HepG2 (cell line): ENCODE measurements around the gene CMTM4. TPM values are rescaled to one million over a fixed set of nuclear protein-coding genes. Genes with fewer than 3 reads are reported as not detected.

Experiments used
- ATAC-seq: fragments of 200-7000 bp; cut with Tn5 transposase; 3 replicates; pipeline ENCODE4 v1.9.1; 2020; ENCODE audit warnings: mild to moderate bottlenecking, moderate library complexity
- BruUV-seq: library from RNA; stranded (reverse); fragments of 400-500 nt; replicated peaks from 2 replicates; lab custom pipeline; 2021; lab: Mats Ljungman, UMichigan
- CTCF ChIA-PET: fragments of 300-600 bp; formaldehyde crosslinking; extraction: SDS; loops from one replicate; lab custom pipeline; 2021; ENCODE audit warnings: low total read pairs, inconsistent platforms, low intra/inter-chr PET ratio; lab: Yijun Ruan, JAX
- POLR2A ChIA-PET: fragments of 350-600 bp; sonication (Branson Sonifier 250); formaldehyde crosslinking; loops from one replicate; lab custom pipeline; 2020; ENCODE audit warnings: antibody characterized with exemption, inconsistent platforms; lab: Yijun Ruan, JAX
- DNase-seq: peaks from one replicate; pipeline ENCODE4 v3.0.0-alpha.2; 2015; ENCODE audit warnings: low spot score
- FAIRE-seq: peaks from 3 replicates; lab custom pipeline; 2011; peaks lifted over from hg19 to GRCh38; lab: Jason Lieb, UNC
- H2AFZ ChIP-seq: one replicate; pipeline ENCODE4 v1.6.1; 2011; ENCODE audit warnings: low read length, inconsistent platforms
- H3K27ac ChIP-seq: fragments of 300-600 bp; 3 replicates; pipeline ENCODE4 v1.8.0; 2011; ENCODE audit warnings: mixed run types, mild to moderate bottlenecking, mixed read lengths, low read length, inconsistent platforms; ENCODE audit not compliant: insufficient read depth; ENCODE audit errors: extremely low read length
- H3K27me3 ChIP-seq, 2 experiments: fragments of 200-600 bp in 1 of 2; 2 replicates in 1 of 2; 3 replicates in 1 of 2; pipeline versions ENCODE4 v1.6.0 to v1.8.0; 2011; ENCODE audit warnings: low read length in 2 of 2, mild to moderate bottlenecking in 2 of 2, moderate library complexity in 2 of 2, inconsistent platforms in 1 of 2; ENCODE audit not compliant: insufficient read depth in 2 of 2, control insufficient read depth in 1 of 2
- H3K36me3 ChIP-seq, 2 experiments: fragments of 200-600 bp in 1 of 2; replicated peaks in 1 of 2; 2 replicates in 1 of 2; 3 replicates in 1 of 2; pipeline versions ENCODE4 v1.5.1 to v1.8.0; 2011; ENCODE audit warnings: low read length in 2 of 2, inconsistent platforms in 1 of 2; ENCODE audit not compliant: insufficient read depth in 2 of 2, control insufficient read depth in 1 of 2
- H3K4me1 ChIP-seq: 2 replicates; pipeline ENCODE4 v1.5.1; 2012; ENCODE audit warnings: low read length, inconsistent platforms; ENCODE audit not compliant: insufficient read depth
- H3K4me2 ChIP-seq: 2 replicates; pipeline ENCODE4 v1.6.0; 2011; ENCODE audit warnings: low read depth, low read length, inconsistent platforms
- H3K4me3 ChIP-seq, 3 experiments: fragments of 200-600 bp in 1 of 3; sonication (generic), shearing (Covaris generic) in 1 of 3; replicated peaks in 1 of 3; 2 replicates each; pipeline ENCODE4 v1.5.1; 2011 to 2016; ENCODE audit warnings: low read length in 3 of 3, inconsistent platforms in 2 of 3, low read depth in 2 of 3, mild to moderate bottlenecking in 2 of 3, control low read depth in 1 of 3, mixed read lengths in 1 of 3; ENCODE audit not compliant: insufficient read depth in 1 of 3
- H3K79me2 ChIP-seq: one replicate; pipeline ENCODE4 v1.6.1; 2011; ENCODE audit warnings: low read length, inconsistent platforms; ENCODE audit not compliant: insufficient read depth
- H3K9ac ChIP-seq: 2 replicates; pipeline ENCODE4 v1.6.0; 2011; ENCODE audit warnings: mild to moderate bottlenecking, low read depth, low read length, inconsistent platforms; ENCODE audit not compliant: insufficient read depth
- H3K9me3 ChIP-seq: 2 replicates; pipeline ENCODE4 v1.5.1; 2012; ENCODE audit warnings: mild to moderate bottlenecking, low read length
- H4K20me1 ChIP-seq: 2 replicates; pipeline ENCODE4 v1.6.0; 2011; ENCODE audit warnings: inconsistent platforms, mild to moderate bottlenecking, low read length, moderate library complexity; ENCODE audit not compliant: insufficient read depth
- ATF3 ChIP-seq: sonication (generic); formaldehyde crosslinking; IDR thresholded peaks from 2 replicates; pipeline ENCODE4 v1.4.0; 2020; ENCODE audit warnings: missing genetic modification reagents
- ATF6 ChIP-seq: sonication (generic); formaldehyde crosslinking; conservative IDR thresholded peaks from 2 replicates; pipeline ENCODE4 v1.4.0; 2020; ENCODE audit warnings: missing genetic modification reagents
- ETV5 ChIP-seq: IDR thresholded peaks from 2 replicates; pipeline ENCODE4 v1.6.1; 2018; ENCODE audit warnings: missing biosample characterization, missing genetic modification reagents, inconsistent platforms, borderline replicate concordance
- JUN ChIP-seq: sonication (generic); formaldehyde crosslinking; IDR thresholded peaks from 2 replicates; pipeline ENCODE4 v1.4.0; 2020; ENCODE audit warnings: mild to moderate bottlenecking, missing genetic modification reagents
- KDM4B ChIP-seq: sonication (generic); formaldehyde crosslinking; IDR thresholded peaks from 2 replicates; pipeline ENCODE4 v1.4.0; 2020; ENCODE audit warnings: missing genetic modification reagents
- KLF12 ChIP-seq: sonication (generic); formaldehyde crosslinking; IDR thresholded peaks from 2 replicates; pipeline ENCODE4 v1.4.0; 2020; ENCODE audit warnings: missing genetic modification reagents, borderline replicate concordance
- NCOA1 ChIP-seq: sonication (generic); formaldehyde crosslinking; IDR thresholded peaks from 2 replicates; pipeline ENCODE4 v1.9.0; 2021; ENCODE audit warnings: missing genetic modification reagents
- ONECUT2 ChIP-seq: sonication (generic); formaldehyde crosslinking; IDR thresholded peaks from 2 replicates; pipeline ENCODE4 v1.4.0; 2020; ENCODE audit warnings: missing genetic modification reagents
- RBM22 ChIP-seq: fragments of 200-400 bp; formaldehyde crosslinking; optimal IDR thresholded peaks from 2 replicates; pipeline ENCODE3; 2017; ENCODE audit warnings: mild to moderate bottlenecking, low read length, moderate library complexity
- RNF2 ChIP-seq: fragments of 450-650 bp; conservative IDR thresholded peaks from 2 replicates; pipeline ENCODE4 v1.6.1; 2016; ENCODE audit warnings: low read depth
- SIN3A ChIP-seq: IDR thresholded peaks from 2 replicates; pipeline ENCODE4 v1.6.1; 2011; ENCODE audit warnings: low read depth, mild to moderate bottlenecking, control low read depth, low read length, borderline replicate concordance
- SIN3B ChIP-seq: fragments of 150-350 bp; IDR thresholded peaks from 2 replicates; pipeline ENCODE4 v1.6.1; 2014; ENCODE audit warnings: low read length
- SRSF4 ChIP-seq: fragments of 200-400 bp; formaldehyde crosslinking; IDR thresholded peaks from one replicate; pipeline ENCODE4 v1.6.1; 2018; ENCODE audit warnings: mild to moderate bottlenecking, low read depth, low read length, moderate library complexity; ENCODE audit not compliant: poor library complexity, severe bottlenecking
- SUZ12 ChIP-seq: fragments of 150-350 bp; IDR thresholded peaks from 2 replicates; pipeline ENCODE4 v1.6.1; 2014; ENCODE audit warnings: low read depth, low read length
- ZNF256 ChIP-seq: sonication (generic); formaldehyde crosslinking; conservative IDR thresholded peaks from 2 replicates; pipeline ENCODE4 v1.4.0; 2020; ENCODE audit warnings: missing genetic modification reagents
- WGBS: methylation state at CpG from one replicate; pipeline ENCODE4 v1.1.6; 2017; ENCODE audit warnings: low lambda C conversion rate; 5-methylcytosine and 5-hydroxymethylcytosine counted together
- in situ Hi-C: cut with HindIII; loops from 2 replicates; pipeline ENCODE4 v1.10.0; 2017; ENCODE audit warnings: low pct_unique_long_range_greater_than_20kb; ENCODE audit not compliant: extremely low pct_ligation_motif_present
- intact Hi-C: fragments of 100-400 bp; cut with micrococcal nuclease; formaldehyde crosslinking; loops from one replicate; pipeline ENCODE4 v1.10.0; 2022; ENCODE audit not compliant: unreplicated experiment
- polyA plus RNA-seq, 8 experiments: library from polyadenylated mRNA; depleted of rRNA in 3 of 8; stranded (reverse) in 7 of 8; unstranded in 1 of 8; fragments of >200 nt; fragmentation: Illumina TruSeq in 4 of 8; extraction: Trizol in 4 of 8; gene quantifications; 2 replicates each; pipeline versions ENCODE4 v1.2.1 to v1.2.3, GENCODE V29; 2011 to 2016; ENCODE audit warnings: low read depth in 4 of 8, missing spikeins in 1 of 8, mixed read lengths in 1 of 8; ENCODE audit not compliant: insufficient read depth in 1 of 8
- total RNA-seq, 5 experiments: library from RNA; depleted of rRNA; stranded (reverse); fragments of >200 nt; fragmentation: Illumina TruSeq; extraction: Trizol; gene quantifications; 2 replicates each; pipeline ENCODE4 v1.2.3, GENCODE V29; 2016; ENCODE audit warnings: low read depth in 1 of 5

The CMTM4 gene
- total and polyA plus RNA-seq, 2 of the 13 experiments (the other 11 are each of a cell fraction or from before 2014, with no cell fraction given): 32.0 to 36.3 TPM

GRCh38 chr16:66692341-66692740 is 4.2 kb downstream of the CMTM4 start:
- H2AFZ ChIP-seq: no peak overlapping the region
- peaks cover 75% of the 10 kb centered on the region for H3K4me1 ChIP-seq
- no peak for DNase-seq
- in situ Hi-C loops (loop anchor here (5.0 kb wide), 1 partner anchor 85 kb away; no protein-coding TSS in a partner anchor), intact Hi-C loops (no loop called here)
- POLR2A ChIA-PET: no interaction called here
- H3K36me3 ChIP-seq: no peaks in the 10 kb centered on the region
- 90% methylated on average over 6 of the region's 6 CpGs for WGBS
- H4K20me1 ChIP-seq: no peaks in the 10 kb centered on the region
- no peak overlapping the region for H3K4me3 ChIP-seq
- H3K9me3 ChIP-seq: no peaks in the 10 kb centered on the region
- H3K9ac ChIP-seq: no peak overlapping the region
- H3K79me2 ChIP-seq: peaks cover 11% of the 10 kb centered on the region
- peaks cover 0 to 2% of the 10 kb centered on the region in 2 experiments; a peak in 3 of 5 replicates for H3K27me3 ChIP-seq
- H3K4me2 ChIP-seq: no peak overlapping the region
- no peak for FAIRE-seq
- CTCF ChIA-PET: no interaction called here
- no peak for ATAC-seq
- no TSS peak for BruUV-seq
- TF ChIP-seq ATF3: no peak
- no peak for TF ChIP-seq SIN3A
- no peak for TF ChIP-seq RNF2
- no peak for TF ChIP-seq SUZ12
- no peak for TF ChIP-seq NCOA1 (CRISPR knock-in tag)
- TF ChIP-seq SRSF4: no peak
- TF ChIP-seq ZNF256 (CRISPR knock-in tag): no peak
- no peak for TF ChIP-seq ATF6 (CRISPR knock-in tag)
- no peak for TF ChIP-seq KDM4B (CRISPR knock-in tag)
- no peak for TF ChIP-seq RBM22
- no peak for TF ChIP-seq ETV5 (CRISPR knock-in tag)
- no peak for TF ChIP-seq JUN (CRISPR knock-in tag)
- TF ChIP-seq SIN3B: no peak
- no peak for TF ChIP-seq KLF12
- TF ChIP-seq ONECUT2 (CRISPR knock-in tag): no peak
- TF ChIP-seq, all 625 proteins: peak for 0
- no peak overlapping the region for H3K27ac ChIP-seq
